ENCODE results near the gene MYRF.

The MYRF gene

GRCh38 chr11:61760946-61761345 is 8.5 kb downstream of the MYRF start:
- no peak for DNase-seq (ENCODE audit: low read depth)

GRCh38 chr11:61761440-61762222 is 9.2 kb downstream of the MYRF start:
- no peak for DNase-seq (ENCODE audit: low read depth)

- DNase-seq (ENCODE audit: low read depth) = no peak
Measured at GRCh38 chr11:61762223-61762615, 9.8 kb downstream of the MYRF start.

- no peak for DNase-seq (ENCODE audit: low read depth)
Measured at GRCh38 chr11:61762798-61763197, 10.4 kb downstream of the MYRF start.

- DNase-seq (ENCODE audit: low read depth) = no peak
Measured at GRCh38 chr11:61763930-61764605, 11.6 kb downstream of the MYRF start.

GRCh38 chr11:61764606-61765260 is 12.3 kb downstream of the MYRF start:
- DNase-seq (ENCODE audit: low read depth) = no peak

GRCh38 chr11:61765550-61766253 is 13.3 kb downstream of the MYRF start:
- no peak for DNase-seq (ENCODE audit: low read depth)

- no peak for DNase-seq (ENCODE audit: low read depth)
Measured at GRCh38 chr11:61766353-61766841, 14.0 kb downstream of the MYRF start.

GRCh38 chr11:61768376-61769076 is 16.1 kb downstream of the MYRF start:
- no peak for DNase-seq (ENCODE audit: low read depth)

- no peak for DNase-seq (ENCODE audit: low read depth)
Measured at GRCh38 chr11:61769169-61769920, 16.9 kb downstream of the MYRF start.

GRCh38 chr11:61769946-61770683 is 17.7 kb downstream of the MYRF start:
- no peak for DNase-seq (ENCODE audit: low read depth)

GRCh38 chr11:61771195-61771894 is 18.9 kb downstream of the MYRF start:
- no peak for DNase-seq (ENCODE audit: low read depth)

GRCh38 chr11:61771985-61772455 is 19.6 kb downstream of the MYRF start:
- no peak for DNase-seq (ENCODE audit: low read depth)

- no peak for DNase-seq (ENCODE audit: low read depth)
Measured at GRCh38 chr11:61773356-61773755, 20.9 kb downstream of the MYRF start.

- no peak for DNase-seq (ENCODE audit: low read depth)
Measured at GRCh38 chr11:61773809-61774208, 21.4 kb downstream of the MYRF start.

- DNase-seq (ENCODE audit: low read depth) = no peak
Measured at GRCh38 chr11:61774411-61774810, 22.0 kb downstream of the MYRF start.

- no peak for DNase-seq (ENCODE audit: low read depth)
Measured at GRCh38 chr11:61775106-61775505, 22.7 kb downstream of the MYRF start.

GRCh38 chr11:61775606-61776554 is 23.4 kb downstream of the MYRF start:
- no peak for DNase-seq (ENCODE audit: low read depth)
